Ovary (tissue), 3 donors: Measurements from ENCODE around the gene ZNF804B.

Experiments used
- CTCF ChIP-seq, 3 donors: fragments of 450-650 bp in 2 of 3; fragments of 200-600 bp in 1 of 3; IDR thresholded peaks; one replicate each; pipeline versions ENCODE4 v1.5.1 to v1.8.0; 2016 to 2022; ENCODE audit warnings: antibody characterized with exemption in 3 of 3, mild to moderate bottlenecking in 1 of 3
- EP300 ChIP-seq: sonication (generic); formaldehyde crosslinking; IDR thresholded peaks from one replicate; pipeline ENCODE4 v1.6.1; 2017; ENCODE audit warnings: antibody characterized with exemption
- POLR2A ChIP-seq: fragments of 450-650 bp; IDR thresholded peaks from one replicate; pipeline ENCODE4 v1.6.1; 2017; ENCODE audit warnings: antibody characterized with exemption, mild to moderate bottlenecking, moderate library complexity
- donor health status: DM: no; HTN: no; CAD: no.

DNA sequence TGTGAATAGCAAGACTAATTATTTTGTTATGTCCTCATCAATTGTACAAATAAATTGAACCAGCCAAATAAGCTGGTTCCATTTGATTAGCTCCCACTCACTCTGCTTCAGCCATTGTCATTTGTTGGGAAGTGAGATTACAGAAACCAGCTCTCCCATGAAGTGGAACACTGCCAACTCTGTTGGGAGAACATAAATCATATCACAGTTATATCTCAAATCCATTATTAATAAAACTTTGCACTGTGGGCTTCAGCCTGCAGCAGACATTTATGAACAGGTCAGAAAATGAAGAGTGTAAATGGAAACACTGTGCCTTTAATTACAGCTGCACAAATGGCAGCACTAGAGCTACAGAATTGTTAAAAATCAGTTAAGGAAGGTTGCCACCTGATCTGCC lies 82.7 kb downstream of the ZNF804B start:
- TF ChIP-seq CTCF (IDR thresholded peaks at IDR 0.05): no peak
- no peak for TF ChIP-seq POLR2A
- no peak for TF ChIP-seq EP300
